GM10248 (cell line): ENCODE results near the gene PLA1A.
A peak's percentile ranks its signal among the peaks of the same experiment; 100 is the strongest.

ENCODE experiments used
- CTCF ChIA-PET: fragments of 300-600 bp; sonication (Branson Sonifier 250); formaldehyde crosslinking; extraction: SDS; loops from one replicate; lab custom pipeline; 2021; ENCODE audit warnings: antibody characterized with exemption; lab: Yijun Ruan, JAX
- POLR2A ChIA-PET: fragments of 350-650 bp; sonication (Branson Sonifier 250); formaldehyde crosslinking; extraction: SDS; loops from one replicate; lab custom pipeline; 2020; ENCODE audit warnings: antibody characterized with exemption; lab: Yijun Ruan, JAX
- DNase-seq: peaks from one replicate; pipeline ENCODE4 v3.0.0; 2012; ENCODE audit errors: extremely low spot score
- TF ChIP-seq, protein P1 (sequence below): IDR thresholded peaks from 2 replicates; pipeline ENCODE4 v1.5.1; 2012; ENCODE audit warnings: mild to moderate bottlenecking, low read depth; ENCODE audit errors: extremely low read depth, missing control alignments, control extremely low read depth

PLA1A gene

DNA sequence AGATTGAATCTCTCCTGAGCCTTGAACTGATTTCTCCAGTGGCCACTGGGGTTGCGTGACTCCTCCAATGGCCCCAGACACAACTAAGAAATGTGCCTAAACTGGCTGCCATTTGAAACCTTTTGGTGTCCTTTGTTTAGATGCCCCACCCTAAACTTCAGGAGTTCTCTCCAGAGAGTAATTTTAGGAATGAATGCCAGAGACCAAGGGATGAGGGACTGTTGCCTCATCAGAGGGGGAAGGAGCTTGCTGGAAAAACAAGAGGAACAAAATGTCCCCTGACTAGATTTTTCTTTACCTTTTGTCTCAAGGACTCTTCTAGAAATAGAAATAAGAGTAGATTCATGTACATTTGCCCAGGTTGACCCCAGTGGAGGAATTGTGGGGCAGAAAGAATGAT, 26.5 kb upstream of the PLA1A start:
- ChIA-PET POLR2A (no interaction called here), CTCF (interaction anchor here (3.4 kb wide), 1 partner anchor 29 kb away, joined by 18 read pairs; no protein-coding TSS in a partner anchor)
- TF ChIP-seq, protein P1, sequence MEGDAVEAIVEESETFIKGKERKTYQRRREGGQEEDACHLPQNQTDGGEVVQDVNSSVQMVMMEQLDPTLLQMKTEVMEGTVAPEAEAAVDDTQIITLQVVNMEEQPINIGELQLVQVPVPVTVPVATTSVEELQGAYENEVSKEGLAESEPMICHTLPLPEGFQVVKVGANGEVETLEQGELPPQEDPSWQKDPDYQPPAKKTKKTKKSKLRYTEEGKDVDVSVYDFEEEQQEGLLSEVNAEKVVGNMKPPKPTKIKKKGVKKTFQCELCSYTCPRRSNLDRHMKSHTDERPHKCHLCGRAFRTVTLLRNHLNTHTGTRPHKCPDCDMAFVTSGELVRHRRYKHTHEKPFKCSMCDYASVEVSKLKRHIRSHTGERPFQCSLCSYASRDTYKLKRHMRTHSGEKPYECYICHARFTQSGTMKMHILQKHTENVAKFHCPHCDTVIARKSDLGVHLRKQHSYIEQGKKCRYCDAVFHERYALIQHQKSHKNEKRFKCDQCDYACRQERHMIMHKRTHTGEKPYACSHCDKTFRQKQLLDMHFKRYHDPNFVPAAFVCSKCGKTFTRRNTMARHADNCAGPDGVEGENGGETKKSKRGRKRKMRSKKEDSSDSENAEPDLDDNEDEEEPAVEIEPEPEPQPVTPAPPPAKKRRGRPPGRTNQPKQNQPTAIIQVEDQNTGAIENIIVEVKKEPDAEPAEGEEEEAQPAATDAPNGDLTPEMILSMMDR = no peak
- no peak for DNase-seq

DNA sequence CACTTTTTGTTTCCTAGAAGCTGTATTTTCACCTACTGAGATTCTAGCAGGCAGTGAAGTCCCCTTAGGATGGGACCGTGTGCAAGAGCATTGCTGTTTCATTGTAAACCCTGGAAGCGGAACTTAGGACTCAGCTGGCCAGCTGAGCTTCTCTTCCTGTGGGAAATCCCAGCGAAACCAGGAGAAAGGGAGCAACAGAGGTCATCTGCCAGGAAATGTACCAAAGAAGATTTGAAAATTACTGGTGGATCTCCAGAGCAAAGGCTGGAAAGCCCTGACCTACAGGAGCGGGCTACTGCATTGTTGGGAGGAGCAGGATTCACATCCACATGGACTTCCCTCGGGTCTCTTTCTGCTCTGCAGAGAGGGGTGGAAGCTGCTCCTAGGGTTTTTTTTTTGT, 26.0 kb upstream of the PLA1A start:
- CTCF ChIA-PET = interaction anchor here (3.4 kb wide), 1 partner anchor 29 kb away, joined by 18 read pairs; no protein-coding TSS in a partner anchor
- no peak for DNase-seq
- POLR2A ChIA-PET = no interaction called here
- TF ChIP-seq, protein P1 = no peak

DNA sequence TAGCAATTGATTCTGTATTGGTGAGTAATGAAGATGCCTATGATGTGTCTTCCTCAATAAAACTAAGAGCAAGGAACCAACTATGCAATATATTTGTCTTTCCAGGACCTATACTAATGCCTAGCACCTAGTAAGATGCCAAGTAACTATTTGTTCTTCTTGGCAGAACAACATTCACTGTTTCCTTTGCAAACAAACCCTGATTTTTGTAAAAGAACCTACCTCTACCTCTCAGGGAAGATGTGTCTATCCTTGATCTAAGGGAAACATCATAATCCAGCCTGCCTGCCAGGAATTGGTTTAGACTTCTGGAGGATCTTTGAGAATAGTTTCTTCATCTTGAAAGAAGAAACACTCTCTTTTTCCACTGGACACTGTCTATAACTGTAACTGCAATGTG, 22.2 kb upstream of the PLA1A start:
- TF ChIP-seq, protein P1 = no peak
- ChIA-PET POLR2A (no interaction called here), CTCF (no interaction called here)
- DNase-seq = no peak

DNA sequence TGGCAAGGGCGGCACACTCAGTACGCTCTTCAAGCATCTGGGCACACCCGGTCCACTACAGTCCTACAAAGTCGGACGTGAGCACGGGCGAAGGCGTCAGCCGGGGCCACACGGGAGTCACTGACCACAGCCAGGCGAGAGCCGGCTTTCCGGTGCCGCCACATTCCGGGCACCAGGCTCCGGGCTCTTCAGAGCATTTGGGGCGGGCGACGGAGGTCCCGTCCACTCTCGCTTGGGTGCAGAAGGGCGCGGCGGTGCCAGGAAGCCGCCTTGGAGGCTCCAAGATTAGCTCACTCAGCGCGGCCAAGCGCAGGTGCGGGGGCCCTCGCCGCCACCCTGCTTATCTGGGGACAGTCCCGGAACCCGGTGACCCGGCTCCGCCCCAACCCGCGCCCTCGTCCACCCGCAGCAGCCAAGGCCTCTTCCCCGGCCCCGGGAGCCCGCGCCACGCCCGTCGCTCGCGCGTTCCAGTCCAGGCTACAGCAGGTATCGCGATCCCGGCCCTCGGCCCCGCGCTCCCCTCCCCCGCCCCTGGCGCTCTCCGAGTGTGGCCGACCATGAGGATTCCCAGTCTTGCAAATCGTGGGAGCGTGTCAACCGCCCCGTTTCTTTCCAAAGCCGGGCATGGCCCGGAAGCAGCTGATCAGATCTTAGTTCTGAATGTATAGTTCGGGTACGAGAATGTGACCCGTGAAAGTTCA, 18.2 kb upstream of the PLA1A start, which contains the start of gene ADPRH:
ADPRH (plus strand) TSS at position 127 of the 701 bp plus-strand sequence. CDS start 2,678 bp downstream, outside the sequence.
- CTCF ChIA-PET = interaction anchor here (1.5 to 8.4 kb wide), 10 partner anchors 9 to 102 kb away, joined by 3 to 58 read pairs (median 14); partner anchors contain the start of gene CD80
- DNase-seq = peak; percentile 83
- TF ChIP-seq, protein P1 = no peak
- POLR2A ChIA-PET = interaction anchor here (0.6 to 1.3 kb wide), 3 partner anchors 16 to 781 kb away, joined by 5 to 15 read pairs (median 7); no protein-coding TSS in a partner anchor

DNA sequence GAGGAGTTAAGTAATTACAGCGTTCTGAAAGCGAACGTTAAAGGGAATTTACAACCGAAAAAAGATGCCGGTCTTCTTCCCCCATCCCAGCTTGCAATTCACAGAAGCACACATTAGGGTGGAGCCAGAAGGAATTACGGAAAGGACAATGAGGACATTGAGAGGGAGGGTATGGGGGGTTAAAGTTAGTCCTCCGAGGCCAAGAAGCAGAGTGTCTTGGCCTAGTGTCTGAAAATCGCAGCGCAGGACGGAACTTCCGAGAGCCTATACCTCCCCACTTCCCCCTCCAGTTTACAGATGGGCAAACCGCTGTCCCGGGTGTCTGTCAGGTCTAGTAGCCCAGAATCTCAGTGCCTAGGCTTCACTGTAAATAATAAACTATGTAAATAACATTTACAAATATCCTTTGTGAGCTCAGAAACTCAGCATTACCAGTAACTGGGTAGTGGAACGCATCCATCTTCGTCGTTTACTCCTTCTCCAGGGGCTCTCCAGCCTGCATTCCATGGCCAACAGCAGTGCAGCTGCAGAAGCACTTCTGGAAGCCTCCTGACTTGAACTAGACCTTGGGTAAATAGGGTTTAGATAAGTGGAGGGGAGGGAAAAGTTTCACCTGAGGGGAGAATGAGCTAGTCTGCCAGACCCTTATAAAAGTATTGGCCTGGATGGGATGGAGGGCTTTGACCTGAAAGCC, 17.5 kb upstream of the PLA1A start:
- TF ChIP-seq, protein P1 = no peak
- POLR2A ChIA-PET = interaction anchor here (0.6 to 1.3 kb wide), 4 partner anchors 16 to 780 kb away, joined by 5 to 15 read pairs (median 8); no protein-coding TSS in a partner anchor
- CTCF ChIA-PET = interaction anchor here (1.1 to 8.4 kb wide), 10 partner anchors 9 to 110 kb away, joined by 3 to 58 read pairs (median 14); partner anchors contain the start of gene CD80
- DNase-seq = peak; percentile 71

DNA sequence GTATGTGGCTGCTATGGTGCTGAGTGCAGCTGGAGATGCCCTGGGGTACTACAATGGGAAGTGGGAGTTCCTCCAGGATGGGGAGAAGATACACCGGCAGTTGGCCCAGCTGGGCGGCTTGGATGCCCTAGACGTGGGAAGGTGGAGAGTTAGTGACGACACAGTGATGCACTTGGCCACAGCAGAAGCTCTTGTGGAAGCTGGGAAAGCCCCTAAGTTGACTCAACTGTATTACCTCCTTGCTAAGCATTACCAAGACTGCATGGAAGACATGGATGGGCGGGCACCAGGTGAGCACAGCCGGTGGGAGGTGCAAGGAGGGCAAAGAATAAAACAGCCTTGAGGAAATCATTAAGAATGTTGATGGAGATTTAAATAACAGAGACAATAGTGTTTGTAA, 15.5 kb upstream of the PLA1A start:
- TF ChIP-seq, protein P1 = no peak
- ChIA-PET CTCF (interaction anchor here (1.3 to 8.4 kb wide), 10 partner anchors 10 to 99 kb away, joined by 3 to 58 read pairs (median 12); partner anchors contain the start of gene CD80), POLR2A (interaction anchor here (0.9 to 1.6 kb wide), 3 partner anchors 17 to 30 kb away, joined by 3 to 7 read pairs (median 4); no protein-coding TSS in a partner anchor)
- DNase-seq = peak; percentile 62
